ENCODE results near the gene CRYBA1. TPM values are rescaled to one million over a fixed set of nuclear protein-coding genes. Genes with fewer than 3 reads are reported as not detected.

The CRYBA1 gene
- total RNA-seq, 2 donors from 2014 or later, result not detected

GRCh38 chr17:29240968-29241963, 5.4 kb upstream of the CRYBA1 start:
- H3K9me3 Mint-ChIP-seq, result no peaks in the 10 kb centered on the region
- no peaks in the 10 kb centered on the region for H3K27me3 Mint-ChIP-seq (ENCODE audit: insufficient read depth)
- H3K27me3 ChIP-seq (ENCODE audit: control insufficient read depth, insufficient read depth, low read length, poor library complexity, severe bottlenecking), result no peaks in the 10 kb centered on the region
- peak; percentile 88 for DNase-seq
- peak overlapping the region; percentile 98 for H3K27ac ChIP-seq (ENCODE audit: low read depth, low read length)
- peak; percentile 24 for TF ChIP-seq CTCF (conservative IDR thresholded peaks at IDR 0.05)
- H3K9me3 ChIP-seq (ENCODE audit: control insufficient read depth, low read length), result no peaks in the 10 kb centered on the region
- no peaks in the 10 kb centered on the region for H3K36me3 ChIP-seq (ENCODE audit: control insufficient read depth, insufficient read depth, low read length)
- H3K36me3 Mint-ChIP-seq (ENCODE audit: low read depth), result no peaks in the 10 kb centered on the region
- peak overlapping the region; percentile 36 for H3K27ac Mint-ChIP-seq
- peaks cover 4% of the 10 kb centered on the region for H3K4me1 ChIP-seq (ENCODE audit: control insufficient read depth, insufficient read depth, low read length)
- no peak overlapping the region for H3K4me3 Mint-ChIP-seq
- 72 to 76% methylated on average over 8 to 9 of the region's 9 CpGs for WGBS, 2 experiments (ENCODE audit: insufficient coverage in 1 of 2, insufficient read length in 1 of 2)
- H3K4me3 ChIP-seq (ENCODE audit: low read length), result no peak overlapping the region
- no peak overlapping the region for H3K9ac ChIP-seq (ENCODE audit: extremely low read depth, low read length, poor library complexity, severe bottlenecking)
- H3K4me1 Mint-ChIP-seq, result peaks cover 5% of the 10 kb centered on the region

- Histone ChIP-seq H3K4me3 (ENCODE audit: low read length) (no peak overlapping the region), H3K4me1 (ENCODE audit: control insufficient read depth, insufficient read depth, low read length) (peaks cover 4% of the 10 kb centered on the region), H3K27me3 (ENCODE audit: control insufficient read depth, insufficient read depth, low read length, poor library complexity, severe bottlenecking) (no peaks in the 10 kb centered on the region), H3K9ac (ENCODE audit: extremely low read depth, low read length, poor library complexity, severe bottlenecking) (no peak overlapping the region), H3K9me3 (ENCODE audit: control insufficient read depth, low read length) (no peaks in the 10 kb centered on the region), H3K27ac (ENCODE audit: low read depth, low read length) (peak overlapping the region; percentile 98), H3K36me3 (ENCODE audit: control insufficient read depth, insufficient read depth, low read length) (no peaks in the 10 kb centered on the region)
- no peaks in the 10 kb centered on the region for H3K36me3 Mint-ChIP-seq (ENCODE audit: low read depth)
- no peak overlapping the region for H3K4me3 Mint-ChIP-seq
- no peak for TF ChIP-seq CTCF (conservative IDR thresholded peaks at IDR 0.05)
- H3K4me1 Mint-ChIP-seq, result peaks cover 5% of the 10 kb centered on the region
- H3K9me3 Mint-ChIP-seq, result no peaks in the 10 kb centered on the region
- no peak overlapping the region for H3K27ac Mint-ChIP-seq
- DNase-seq, result no peak
- 100% methylated on average over 1 of the region's 1 CpG for WGBS, 2 experiments (ENCODE audit: insufficient coverage in 1 of 2, insufficient read length in 1 of 2)
- H3K27me3 Mint-ChIP-seq (ENCODE audit: insufficient read depth), result no peaks in the 10 kb centered on the region
Observed at GRCh38 chr17:29242051-29242450, 4.6 kb upstream of the CRYBA1 start.

GRCh38 chr17:29242790-29243189, 3.9 kb upstream of the CRYBA1 start:
- Histone ChIP-seq H3K9me3 (ENCODE audit: control insufficient read depth, low read length) (no peaks in the 10 kb centered on the region), H3K4me3 (ENCODE audit: low read length) (no peak overlapping the region), H3K4me1 (ENCODE audit: control insufficient read depth, insufficient read depth, low read length) (peaks cover 4% of the 10 kb centered on the region), H3K27ac (ENCODE audit: low read depth, low read length) (no peak overlapping the region), H3K9ac (ENCODE audit: extremely low read depth, low read length, poor library complexity, severe bottlenecking) (no peak overlapping the region), H3K27me3 (ENCODE audit: control insufficient read depth, insufficient read depth, low read length, poor library complexity, severe bottlenecking) (no peaks in the 10 kb centered on the region), H3K36me3 (ENCODE audit: control insufficient read depth, insufficient read depth, low read length) (no peaks in the 10 kb centered on the region)
- Mint-ChIP-seq H3K4me1 (peaks cover 5% of the 10 kb centered on the region), H3K9me3 (no peaks in the 10 kb centered on the region), H3K27me3 (ENCODE audit: insufficient read depth) (no peaks in the 10 kb centered on the region), H3K36me3 (ENCODE audit: low read depth) (no peaks in the 10 kb centered on the region), H3K27ac (no peak overlapping the region), H3K4me3 (no peak overlapping the region)
- no peak for DNase-seq
- 95 to 100% methylated on average over 5 to 6 of the region's 6 CpGs for WGBS, 2 experiments (ENCODE audit: insufficient coverage in 1 of 2, insufficient read length in 1 of 2)
- no peak for TF ChIP-seq CTCF (conservative IDR thresholded peaks at IDR 0.05)
